Endometrial microvascular endothelial cells (primary cell): ENCODE results near the gene DHRS3. TPM values are rescaled to one million over a fixed set of nuclear protein-coding genes. Genes with fewer than 3 reads are reported as not detected.
"Not testable (repeated sequence)": the region's sequence is repeated elsewhere in the genome, so short reads cannot be mapped to it uniquely, and the experiment has no call there.

ENCODE experiments used
- in situ Hi-C: cut with HindIII; loops from 2 replicates; pipeline ENCODE4 v1.10.0; 2017; ENCODE audit warnings: low sequenced_read_pairs, low pct_unique_long_range_greater_than_20kb; ENCODE audit errors: inconsistent ontology term
- total RNA-seq: library from RNA; depleted of rRNA; stranded (reverse); fragments of >200 nt; gene quantifications from one replicate; pipeline ENCODE4 v1.2.3, GENCODE V29; 2015; ENCODE audit errors: inconsistent ontology term

DHRS3 gene
- total RNA-seq, 1 donor from 2014 or later: 55.8 TPM

- in situ Hi-C loops: no loop called here
Observed at GRCh38 chr1:12565094-12565965, 52.7 kb downstream of the DHRS3 start.

GRCh38 chr1:12564251-12564650 lies 53.8 kb downstream of the DHRS3 start:
- in situ Hi-C loops: not testable (repeated sequence)

GRCh38 chr1:12562955-12563576 lies 54.9 kb downstream of the DHRS3 start:
- in situ Hi-C loops: no loop called here

- in situ Hi-C loops: no loop called here
Observed at GRCh38 chr1:12561121-12561520, 56.9 kb downstream of the DHRS3 start.

- in situ Hi-C loops: no loop called here
Observed at GRCh38 chr1:12556957-12557935, 60.8 kb downstream of the DHRS3 start.

GRCh38 chr1:12556368-12556930 lies 61.6 kb downstream of the DHRS3 start:
- in situ Hi-C loops: no loop called here

- in situ Hi-C loops: no loop called here
Observed at GRCh38 chr1:12555411-12556367, 62.3 kb downstream of the DHRS3 start.

GRCh38 chr1:12554521-12555305 lies 63.3 kb downstream of the DHRS3 start:
- in situ Hi-C loops: no loop called here

GRCh38 chr1:12553963-12554362 lies 64.0 kb downstream of the DHRS3 start:
- in situ Hi-C loops: no loop called here

GRCh38 chr1:12552951-12553921 lies 64.8 kb downstream of the DHRS3 start:
- in situ Hi-C loops: no loop called here

- in situ Hi-C loops: no loop called here
Observed at GRCh38 chr1:12552111-12552888, 65.7 kb downstream of the DHRS3 start.

- in situ Hi-C loops: no loop called here
Observed at GRCh38 chr1:12551584-12551983, 66.4 kb downstream of the DHRS3 start.

- in situ Hi-C loops: no loop called here
Observed at GRCh38 chr1:12549460-12550349, 68.3 kb downstream of the DHRS3 start.

- in situ Hi-C loops: no loop called here
Observed at GRCh38 chr1:12548973-12549459, 69.0 kb downstream of the DHRS3 start.
